ENCODE data around the gene LRRK1. TPM values are rescaled to one million over a fixed set of nuclear protein-coding genes. Genes with fewer than 3 reads are reported as not detected.

LRRK1 gene
- total RNA-seq, 1 experiment from 2014 or later: 7.6 TPM

DNA sequence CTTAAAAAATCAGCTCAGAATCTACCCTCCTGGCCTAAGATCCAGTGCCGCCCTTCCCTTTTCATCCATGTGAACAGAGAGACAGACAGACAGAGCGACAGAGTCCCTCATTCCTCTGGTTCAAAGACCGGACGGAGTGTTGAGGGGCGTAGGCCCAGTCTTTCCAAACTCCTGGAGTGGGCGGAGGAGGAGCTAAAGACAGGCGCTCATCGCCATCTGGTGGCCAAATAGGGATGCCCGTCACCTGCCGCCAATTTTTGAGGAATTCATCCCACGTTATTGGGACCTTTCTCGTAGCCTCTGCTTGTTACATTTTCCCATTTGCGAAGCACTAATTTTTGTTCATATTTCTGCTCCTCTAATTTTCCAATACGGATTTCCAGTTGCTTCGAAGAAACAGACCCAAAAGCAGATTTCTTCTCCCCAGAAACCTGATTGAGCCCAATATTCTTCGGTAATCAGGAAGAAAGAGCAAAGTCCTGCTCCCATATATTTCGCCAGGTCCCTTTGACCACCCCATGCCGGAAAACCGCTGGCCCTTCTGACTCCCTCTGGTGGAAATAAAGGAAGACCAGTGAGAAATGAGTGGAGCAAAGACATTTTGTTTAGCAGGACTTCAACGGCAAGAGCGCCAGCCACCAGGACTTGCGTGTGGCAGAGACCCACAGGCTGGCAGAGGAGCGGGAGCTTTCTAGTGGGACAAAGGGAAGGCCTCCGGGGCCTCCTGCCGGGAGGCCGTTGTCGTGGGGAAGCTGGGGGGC, 88.0 kb downstream of the LRRK1 start (continued):
- TF ChIP-seq NR3C1 (CRISPR knock-in tag; conservative IDR thresholded peaks at IDR 0.05; ENCODE audit: low read depth) (no peak), ARID4B (CRISPR knock-in tag; IDR thresholded peaks at IDR 0.05; ENCODE audit: borderline replicate concordance) (no peak), GABPB1 (CRISPR knock-in tag; IDR thresholded peaks at IDR 0.05) (no peak), NR2C2 (CRISPR knock-in tag; IDR thresholded peaks at IDR 0.05) (no peak), GTF2I (CRISPR knock-in tag; conservative IDR thresholded peaks at IDR 0.05) (no peak)

DNA sequence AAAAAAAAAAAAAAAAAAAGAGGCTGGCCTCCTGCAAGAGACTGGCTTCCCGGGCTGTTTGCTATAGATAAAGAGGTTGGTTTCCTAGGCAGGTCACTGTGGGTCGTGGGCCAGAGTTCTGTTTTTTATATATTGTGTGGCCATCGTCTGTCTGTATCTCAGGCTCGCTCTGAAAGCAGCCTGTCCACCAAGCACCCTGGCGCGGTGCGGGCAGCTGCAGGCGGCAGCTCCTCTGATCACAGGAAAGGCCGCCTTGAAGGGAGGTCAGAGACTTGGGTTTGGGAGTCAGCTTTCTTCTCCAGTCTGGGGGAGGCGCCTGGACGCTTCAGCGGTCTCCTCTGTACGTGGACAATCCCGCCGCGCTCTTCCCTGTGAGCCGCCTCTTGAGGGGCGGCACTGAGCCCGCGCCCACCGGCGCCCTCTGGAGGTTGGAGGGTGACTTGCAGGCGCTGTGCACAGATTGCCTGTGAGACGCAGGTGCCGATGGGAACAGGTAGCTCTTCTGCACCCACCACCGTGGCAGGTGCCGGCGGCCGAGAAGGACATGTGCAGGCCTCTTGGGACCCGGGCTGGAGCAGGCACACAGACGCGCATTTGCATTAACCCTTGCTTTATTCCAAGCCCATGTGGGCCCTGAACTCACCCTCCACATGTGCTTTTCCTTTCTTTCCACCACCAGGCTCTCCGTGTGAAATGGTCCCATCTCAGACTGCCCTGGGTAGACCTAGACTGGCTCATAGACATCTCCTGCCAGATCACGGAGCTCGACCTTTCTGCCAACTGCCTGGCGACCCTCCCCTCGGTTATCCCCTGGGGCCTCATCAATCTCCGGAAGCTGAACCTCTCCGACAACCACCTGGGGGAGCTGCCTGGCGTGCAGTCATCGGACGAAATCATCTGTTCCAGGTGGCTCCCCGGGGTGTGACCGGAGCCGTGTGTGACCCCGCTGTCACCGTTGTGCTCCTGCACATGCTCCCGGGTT, 89.3 kb downstream of the LRRK1 start:
- no peak overlapping the region for H3K27ac Mint-ChIP-seq
- peak; percentile 95 for DNase-seq (ENCODE audit: low spot score)
- peak; percentile 86 for ATAC-seq
- H3K27me3 Mint-ChIP-seq (ENCODE audit: low read depth): peaks cover 17% of the 10 kb centered on the region
- peaks cover 35% of the 10 kb centered on the region for H3K4me1 Mint-ChIP-seq
- peaks cover 23% of the 10 kb centered on the region for H3K9me3 Mint-ChIP-seq
- ChIA-PET POLR2A (interaction anchor here (1.3 to 3.1 kb wide), 2 partner anchors 59 to 90 kb away, joined by 3 to 11 read pairs; partner anchors contain the start of gene LRRK1), CTCF (interaction anchor here (0.5 to 8.5 kb wide), 117 partner anchors 8 to 407 kb away, joined by 3 to 253 read pairs (median 4); partner anchors contain the start of genes ALDH1A3, ASB7, CHSY1 and LINS1)
- peaks cover 19% of the 10 kb centered on the region for H3K36me3 Mint-ChIP-seq
- H3K4me3 Mint-ChIP-seq: peak overlapping the region; percentile 80
- TF ChIP-seq TEAD1 (CRISPR knock-in tag; IDR thresholded peaks at IDR 0.05) (no peak), PRDM15 (CRISPR knock-in tag; IDR thresholded peaks at IDR 0.05) (no peak), ESRRA (CRISPR knock-in tag; IDR thresholded peaks at IDR 0.05; ENCODE audit: borderline replicate concordance) (no peak), ATF1 (CRISPR knock-in tag; IDR thresholded peaks at IDR 0.05) (no peak), ZNF219 (CRISPR knock-in tag; IDR thresholded peaks at IDR 0.05; ENCODE audit: borderline replicate concordance) (no peak), HMGXB4 (CRISPR knock-in tag; IDR thresholded peaks at IDR 0.05) (0 out of 2 replicates have a peak, but pooled peaks have one; percentile 51), SP1 (CRISPR knock-in tag; conservative IDR thresholded peaks at IDR 0.05) (peak; percentile 45), ATF2 (CRISPR knock-in tag; IDR thresholded peaks at IDR 0.05; ENCODE audit: borderline replicate concordance, low read depth) (no peak), FOXP1 (CRISPR knock-in tag; IDR thresholded peaks at IDR 0.05; ENCODE audit: borderline replicate concordance) (no peak; the same call in 1 of the 2 replicates), MAX (CRISPR knock-in tag; IDR thresholded peaks at IDR 0.05) (peak; percentile 63; the same call in 1 of the 2 replicates), ETV6 (CRISPR knock-in tag; IDR thresholded peaks at IDR 0.05) (peak; percentile 77; the same call in 1 of the 2 replicates)
- TF ChIP-seq, protein P1, sequence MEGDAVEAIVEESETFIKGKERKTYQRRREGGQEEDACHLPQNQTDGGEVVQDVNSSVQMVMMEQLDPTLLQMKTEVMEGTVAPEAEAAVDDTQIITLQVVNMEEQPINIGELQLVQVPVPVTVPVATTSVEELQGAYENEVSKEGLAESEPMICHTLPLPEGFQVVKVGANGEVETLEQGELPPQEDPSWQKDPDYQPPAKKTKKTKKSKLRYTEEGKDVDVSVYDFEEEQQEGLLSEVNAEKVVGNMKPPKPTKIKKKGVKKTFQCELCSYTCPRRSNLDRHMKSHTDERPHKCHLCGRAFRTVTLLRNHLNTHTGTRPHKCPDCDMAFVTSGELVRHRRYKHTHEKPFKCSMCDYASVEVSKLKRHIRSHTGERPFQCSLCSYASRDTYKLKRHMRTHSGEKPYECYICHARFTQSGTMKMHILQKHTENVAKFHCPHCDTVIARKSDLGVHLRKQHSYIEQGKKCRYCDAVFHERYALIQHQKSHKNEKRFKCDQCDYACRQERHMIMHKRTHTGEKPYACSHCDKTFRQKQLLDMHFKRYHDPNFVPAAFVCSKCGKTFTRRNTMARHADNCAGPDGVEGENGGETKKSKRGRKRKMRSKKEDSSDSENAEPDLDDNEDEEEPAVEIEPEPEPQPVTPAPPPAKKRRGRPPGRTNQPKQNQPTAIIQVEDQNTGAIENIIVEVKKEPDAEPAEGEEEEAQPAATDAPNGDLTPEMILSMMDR (IDR thresholded peaks at IDR 0.05): peak; percentile 98

Data from WTC11 (cell line).